HCT116 (cell line): ENCODE results near the gene THBS4.

ENCODE experiments used
- ELF1 ChIP-seq: IDR thresholded peaks from 2 replicates; pipeline ENCODE4 v1.6.1; 2012; ENCODE audit warnings: low read depth, borderline replicate concordance
- EZH2 ChIP-seq: fragments of 200-600 bp; sonication (generic); IDR thresholded peaks from 2 replicates; pipeline ENCODE4 v1.6.1; 2017; ENCODE audit warnings: antibody characterized with exemption, mixed run types
- FOSL1 ChIP-seq: IDR thresholded peaks from 2 replicates; pipeline ENCODE4 v1.6.1; 2012; ENCODE audit warnings: low read depth
- JUND ChIP-seq: IDR thresholded peaks from 2 replicates; pipeline ENCODE4 v1.6.1; 2012
- POLR2A ChIP-seq: IDR thresholded peaks from 2 replicates; pipeline ENCODE4 v1.7.0; 2011; ENCODE audit warnings: borderline replicate concordance; ENCODE audit not compliant: insufficient read depth, insufficient read length; ENCODE audit errors: extremely low read depth
- POLR2AphosphoS5 ChIP-seq: IDR thresholded peaks from 2 replicates; pipeline ENCODE4 v1.6.1; 2011; ENCODE audit warnings: mild to moderate bottlenecking, low read depth, low read length, moderate library complexity
- RAD21 ChIP-seq: IDR thresholded peaks from 2 replicates; pipeline ENCODE4 v1.6.1; 2012; ENCODE audit warnings: low read depth, mild to moderate bottlenecking
- SIN3A ChIP-seq: IDR thresholded peaks from 2 replicates; pipeline ENCODE4 v1.6.1; 2012; ENCODE audit warnings: low read depth
- TCF7L2 ChIP-seq: IDR thresholded peaks from 2 replicates; pipeline ENCODE4 v1.7.0; 2011; ENCODE audit warnings: borderline replicate concordance, inconsistent platforms; ENCODE audit not compliant: insufficient read depth, insufficient read length; ENCODE audit errors: extremely low read depth
- ZFX ChIP-seq: fragments of 450-650 bp; IDR thresholded peaks from 2 replicates; pipeline ENCODE4 v1.6.1; 2017
- TF ChIP-seq, protein P1 (sequence below), 3 experiments: fragments of 200-600 bp in 1 of 3; sonication (generic) in 1 of 3; IDR thresholded peaks in 2 of 3; conservative IDR thresholded peaks in 1 of 3; 2 replicates each; pipeline ENCODE4 v1.5.1; 2012 to 2017; ENCODE audit warnings: low read depth in 2 of 3, low read length in 2 of 3, antibody characterized with exemption in 1 of 3, borderline replicate concordance in 1 of 3, control low read depth in 1 of 3, mild to moderate bottlenecking in 1 of 3, mixed read lengths in 1 of 3, mixed run types in 1 of 3, moderate library complexity in 1 of 3; ENCODE audit not compliant: insufficient read depth in 1 of 3
- TF ChIP-seq, protein P2 (sequence below): IDR thresholded peaks from 2 replicates; pipeline ENCODE4 v1.6.1; 2011; ENCODE audit warnings: mild to moderate bottlenecking, low read length, moderate library complexity; ENCODE audit not compliant: insufficient replicate concordance; ENCODE audit errors: extremely low read depth

DNA sequence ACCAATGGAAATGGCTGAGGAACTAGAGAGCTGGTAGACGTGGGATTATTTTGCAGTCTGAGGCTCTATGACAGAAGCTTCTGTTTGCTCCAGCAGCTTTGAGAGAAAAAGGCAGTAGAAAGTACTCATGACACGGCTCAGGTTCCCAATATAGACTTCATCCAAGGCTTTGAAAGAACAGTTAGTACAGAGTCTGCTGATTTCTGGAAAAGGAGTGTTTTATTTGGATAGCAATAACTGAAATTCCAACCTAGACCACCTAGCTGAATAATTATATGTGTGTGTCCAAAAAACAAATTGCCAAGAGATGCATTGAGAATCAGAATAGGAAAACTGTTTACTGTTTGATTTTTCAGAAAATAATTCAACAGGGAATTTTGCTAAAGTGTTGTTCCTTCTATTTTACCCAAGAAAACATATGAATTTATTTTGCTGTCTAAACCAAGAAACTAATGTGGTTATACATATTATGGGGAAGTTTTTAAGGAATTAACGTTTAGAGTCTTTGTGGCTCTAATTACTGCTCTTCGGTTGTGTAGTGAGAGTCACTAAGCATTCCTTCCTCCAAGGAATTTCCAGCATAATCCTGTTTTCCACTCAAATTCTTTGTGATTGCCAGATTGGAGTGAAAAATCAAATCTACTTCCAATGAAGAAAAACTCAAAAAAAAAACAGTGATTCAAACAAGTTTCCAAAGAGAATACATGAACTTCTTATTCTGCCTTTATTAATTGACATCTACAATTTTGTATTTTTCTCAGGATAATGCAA, 26.0 kb upstream of the THBS4 start:
- TF ChIP-seq ZFX (no peak), JUND (no peak), FOSL1 (no peak), POLR2AphosphoS5 (no peak), RAD21 (no peak), EZH2 (no peak), POLR2A (no peak), ELF1 (no peak), TCF7L2 (no peak), SIN3A (no peak)
- TF ChIP-seq, protein P1, sequence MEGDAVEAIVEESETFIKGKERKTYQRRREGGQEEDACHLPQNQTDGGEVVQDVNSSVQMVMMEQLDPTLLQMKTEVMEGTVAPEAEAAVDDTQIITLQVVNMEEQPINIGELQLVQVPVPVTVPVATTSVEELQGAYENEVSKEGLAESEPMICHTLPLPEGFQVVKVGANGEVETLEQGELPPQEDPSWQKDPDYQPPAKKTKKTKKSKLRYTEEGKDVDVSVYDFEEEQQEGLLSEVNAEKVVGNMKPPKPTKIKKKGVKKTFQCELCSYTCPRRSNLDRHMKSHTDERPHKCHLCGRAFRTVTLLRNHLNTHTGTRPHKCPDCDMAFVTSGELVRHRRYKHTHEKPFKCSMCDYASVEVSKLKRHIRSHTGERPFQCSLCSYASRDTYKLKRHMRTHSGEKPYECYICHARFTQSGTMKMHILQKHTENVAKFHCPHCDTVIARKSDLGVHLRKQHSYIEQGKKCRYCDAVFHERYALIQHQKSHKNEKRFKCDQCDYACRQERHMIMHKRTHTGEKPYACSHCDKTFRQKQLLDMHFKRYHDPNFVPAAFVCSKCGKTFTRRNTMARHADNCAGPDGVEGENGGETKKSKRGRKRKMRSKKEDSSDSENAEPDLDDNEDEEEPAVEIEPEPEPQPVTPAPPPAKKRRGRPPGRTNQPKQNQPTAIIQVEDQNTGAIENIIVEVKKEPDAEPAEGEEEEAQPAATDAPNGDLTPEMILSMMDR (IDR thresholded peaks at IDR 0.05 in 2 of 3, conservative IDR thresholded peaks at IDR 0.05 in 1 of 3; ENCODE audit: borderline replicate concordance in 1 of 3, insufficient read depth in 1 of 3, low read depth in 2 of 3, low read length in 2 of 3), result no peak
- TF ChIP-seq, protein P2, sequence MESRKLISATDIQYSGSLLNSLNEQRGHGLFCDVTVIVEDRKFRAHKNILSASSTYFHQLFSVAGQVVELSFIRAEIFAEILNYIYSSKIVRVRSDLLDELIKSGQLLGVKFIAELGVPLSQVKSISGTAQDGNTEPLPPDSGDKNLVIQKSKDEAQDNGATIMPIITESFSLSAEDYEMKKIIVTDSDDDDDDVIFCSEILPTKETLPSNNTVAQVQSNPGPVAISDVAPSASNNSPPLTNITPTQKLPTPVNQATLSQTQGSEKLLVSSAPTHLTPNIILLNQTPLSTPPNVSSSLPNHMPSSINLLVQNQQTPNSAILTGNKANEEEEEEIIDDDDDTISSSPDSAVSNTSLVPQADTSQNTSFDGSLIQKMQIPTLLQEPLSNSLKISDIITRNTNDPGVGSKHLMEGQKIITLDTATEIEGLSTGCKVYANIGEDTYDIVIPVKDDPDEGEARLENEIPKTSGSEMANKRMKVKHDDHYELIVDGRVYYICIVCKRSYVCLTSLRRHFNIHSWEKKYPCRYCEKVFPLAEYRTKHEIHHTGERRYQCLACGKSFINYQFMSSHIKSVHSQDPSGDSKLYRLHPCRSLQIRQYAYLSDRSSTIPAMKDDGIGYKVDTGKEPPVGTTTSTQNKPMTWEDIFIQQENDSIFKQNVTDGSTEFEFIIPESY, result no peak
